Pancreas (tissue), 10 donors: ENCODE data around the gene RALY. TPM values are rescaled to one million over a fixed set of nuclear protein-coding genes. Genes with fewer than 3 reads are reported as not detected.

Experiments
- ATAC-seq, 4 donors: fragments of 200-7000 bp; cut with Tn5 transposase; one replicate each; pipeline versions ENCODE4 v1.8.0 to v1.9.1; 2020; ENCODE audit warnings: mild to moderate bottlenecking in 4 of 4, moderate library complexity in 4 of 4
- DNase-seq, 6 donors: peaks; one replicate each; pipeline ENCODE4 v3.0.0-alpha.2; 2020
- FAIRE-seq: peaks from 2 replicates; lab custom pipeline; 2012; peaks lifted over from hg19 to GRCh38; lab: Jason Lieb, UNC
- H3K27ac ChIP-seq, 4 donors: fragments of 200-600 bp; sonication (generic); 1 replicate in 3 of 4; 2 replicates in 1 of 4; pipeline versions ENCODE4 v1.5.0 to v1.8.0; 2020
- H3K27me3 ChIP-seq, 4 donors: fragments of 200-600 bp; one replicate each; pipeline ENCODE4 v1.8.0; 2021
- H3K36me3 ChIP-seq, 3 donors: fragments of 200-600 bp; sonication (generic) in 1 of 3; one replicate each; pipeline versions ENCODE4 v1.5.0 to v1.8.0; 2020 to 2021
- H3K4me1 ChIP-seq, 3 donors: fragments of 200-600 bp; one replicate each; pipeline ENCODE4 v1.8.0; 2021
- H3K4me3 ChIP-seq, 4 donors: fragments of 200-600 bp; sonication (generic) in 2 of 4; one replicate each; pipeline versions ENCODE4 v1.5.0 to v1.8.0; 2020 to 2021
- H3K9me3 ChIP-seq, 4 donors: fragments of 200-600 bp; one replicate each; pipeline ENCODE4 v1.8.0; 2021
- CTCF ChIP-seq, 4 donors: fragments of 200-600 bp; sonication (generic) in 3 of 4; IDR thresholded peaks; one replicate each; pipeline versions ENCODE4 v1.5.0 to v1.8.0; 2021; ENCODE audit warnings: antibody characterized with exemption in 4 of 4
- WGBS, 2 donors: extraction: QIAGEN DNeasy Blood & Tissue Kit; methylation state at CpG; one replicate each; pipeline ENCODE4 v1.1.7; 2013; 5-methylcytosine and 5-hydroxymethylcytosine counted together
- intact Hi-C, 3 donors: fragments of 100-400 bp; cut with DNase I; formaldehyde crosslinking; loops; one replicate each; pipeline versions ENCODE4 v1.11.1 to v1.14.2; 2022
- polyA plus RNA-seq, 2 donors: library from polyadenylated mRNA; stranded (reverse); fragments of 200-250 nt; gene quantifications; one replicate each; pipeline ENCODE4 v1.2.3, GENCODE V29; 2013
- total RNA-seq, 6 donors: library from RNA; stranded (reverse); fragmentation: NEBNext Ultra II Directional in 4 of 6; extraction: Animal tissue kit (Norgen Biotek cat#: 25700) in 4 of 6; gene quantifications; one replicate each; pipeline versions ENCODE4 v1.2.1 to v1.2.4, GENCODE V29; 2021 to 2023
- donor health status: healthy with polysubstance abuse.
- donor health status: DM: no; HTN: no; CAD: no; lungs with moderate emphysema.
- donor health status: DM: no; HTN: no; CAD: no.
- donor health status: control.
- donor health status: control.
- donor health status: Bipolar disorder and iron deficiency.
- donor health status: DM: yes; HTN: yes; CAD: no.
- donor health status: DM: no; HTN: no; CAD: no.
- donor health status: DM: no; HTN: no; CAD: no.
- donor health status: DM: yes; HTN: yes; CAD: no.

The RALY gene
- total and polyA plus RNA-seq, 8 donors = 30.0 to 60.4 (median 44.3) TPM

DNA sequence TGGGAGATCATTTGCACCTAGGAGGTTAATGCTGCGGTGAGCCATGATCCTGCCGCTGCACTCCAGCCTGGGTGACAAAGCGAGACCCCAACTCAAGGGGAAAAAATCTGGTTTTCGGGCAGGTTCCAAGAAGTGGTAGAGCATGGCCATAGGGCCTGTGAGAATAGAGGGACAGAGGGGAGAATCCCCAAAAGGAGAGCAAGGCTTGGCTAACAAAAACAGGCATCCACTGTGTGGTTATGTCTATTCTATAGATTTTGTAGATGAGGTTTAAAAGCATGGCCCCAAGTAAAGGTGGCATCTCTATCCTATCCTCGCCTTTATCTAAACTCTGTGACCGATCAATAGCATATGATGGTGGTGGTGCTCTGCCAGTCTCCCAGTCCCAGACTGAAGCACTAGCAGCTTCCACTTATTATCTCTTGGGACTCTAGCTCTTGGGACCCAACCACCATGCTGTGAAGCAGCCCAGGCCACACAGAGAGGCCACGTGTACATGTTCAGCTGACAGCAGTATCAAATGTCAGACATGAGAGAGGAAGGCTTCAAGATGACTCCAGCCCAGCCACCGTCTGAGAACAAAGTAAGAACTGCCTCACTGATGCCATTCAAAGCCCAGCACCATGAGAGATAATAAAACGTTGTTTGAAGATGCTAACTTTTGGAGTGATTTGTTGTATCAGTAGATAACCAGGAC, 90.7 kb downstream of the RALY start:
- peaks cover 0 to 9% (median 0%) of the 10 kb centered on the region in 3 donors for H3K36me3 ChIP-seq
- WGBS, 2 donors = 84% methylated on average over 9 of the region's 9 CpGs
- DNase-seq = no peak
- ATAC-seq = no peak
- no peaks in the 10 kb centered on the region for H3K9me3 ChIP-seq
- peaks cover 0 to 8% (median 0%) of the 10 kb centered on the region in 3 donors for H3K4me1 ChIP-seq
- no peak for FAIRE-seq
- intact Hi-C loops = no loop called here
- no peak overlapping the region for H3K27ac ChIP-seq
- H3K27me3 ChIP-seq = no peaks in the 10 kb centered on the region
- TF ChIP-seq CTCF (IDR thresholded peaks at IDR 0.05) = no peak
- no peak overlapping the region for H3K4me3 ChIP-seq

GRCh38 chr20:34085544-34086040, 91.9 kb downstream of the RALY start:
- H3K4me3 ChIP-seq = no peak overlapping the region
- no peaks in the 10 kb centered on the region for H3K9me3 ChIP-seq
- DNase-seq = no peak
- H3K27me3 ChIP-seq = no peaks in the 10 kb centered on the region
- no peak for FAIRE-seq
- ATAC-seq = no peak
- no peak for TF ChIP-seq CTCF (IDR thresholded peaks at IDR 0.05)
- peaks cover 0 to 16% (median 0%) of the 10 kb centered on the region in 3 donors for H3K4me1 ChIP-seq
- no peak overlapping the region for H3K27ac ChIP-seq
- intact Hi-C loops = no loop called here
- H3K36me3 ChIP-seq = peaks cover 0 to 17% (median 0%) of the 10 kb centered on the region in 3 donors
- 87 to 92% methylated on average over 5 of the region's 5 CpGs for WGBS, 2 donors

DNA sequence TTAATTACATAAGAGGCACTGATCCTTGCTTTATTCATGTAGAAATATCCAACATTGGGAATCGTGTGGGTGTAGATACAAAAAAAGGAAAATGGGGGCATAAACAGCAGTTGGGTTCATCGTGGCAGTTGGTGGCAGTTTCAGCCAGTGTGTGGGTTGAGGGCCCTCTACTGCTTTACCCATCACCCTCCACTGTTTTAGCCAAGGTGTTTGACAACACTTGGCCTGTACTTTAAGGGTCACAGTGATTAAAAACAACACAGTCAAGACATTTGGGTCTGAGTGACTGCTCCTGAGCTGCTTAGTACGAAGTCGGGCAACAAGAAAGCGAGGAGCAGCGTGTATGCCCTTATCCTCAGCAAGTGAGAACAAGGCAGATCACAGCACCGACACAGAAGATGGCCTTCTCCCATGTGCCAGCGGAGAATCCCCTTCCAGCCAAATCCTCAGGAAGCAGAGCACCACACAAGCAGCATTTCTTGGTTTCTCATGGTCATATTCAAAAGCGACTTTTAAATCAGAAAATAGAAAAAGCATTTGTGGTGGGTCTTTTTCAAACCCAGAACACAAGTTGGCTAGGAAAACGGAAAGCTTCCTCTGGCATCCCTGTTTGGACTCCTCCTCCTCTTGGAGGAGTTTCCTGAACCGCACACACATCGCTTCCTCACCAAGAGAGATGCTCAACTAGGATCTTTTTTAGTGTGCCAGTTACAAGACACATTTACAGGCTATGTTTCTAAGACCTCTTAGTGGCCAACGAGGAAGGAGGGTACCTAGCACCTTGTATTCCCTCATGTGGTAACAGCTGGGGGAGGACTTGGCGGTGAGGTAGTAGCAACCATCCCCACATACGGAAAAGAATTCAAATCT, 94.8 kb downstream of the RALY start:
- DNase-seq = no peak
- ATAC-seq = no peak
- Histone ChIP-seq H3K27ac (no peak overlapping the region), H3K36me3 (peaks cover 0 to 25% (median 0%) of the 10 kb centered on the region in 3 donors), H3K4me1 (peaks cover 0 to 8% (median 0%) of the 10 kb centered on the region in 3 donors), H3K4me3 (no peak overlapping the region), H3K27me3 (no peaks in the 10 kb centered on the region), H3K9me3 (no peaks in the 10 kb centered on the region)
- TF ChIP-seq CTCF (IDR thresholded peaks at IDR 0.05) = no peak
- FAIRE-seq = no peak
- 87 to 89% methylated on average over 15 of the region's 15 CpGs for WGBS, 2 donors
- intact Hi-C loops = no loop called here

GRCh38 chr20:34089175-34089479, 95.4 kb downstream of the RALY start:
- TF ChIP-seq CTCF (IDR thresholded peaks at IDR 0.05) = no peak
- no peak for FAIRE-seq
- peaks cover 0 to 30% (median under 1%) of the 10 kb centered on the region in 3 donors for H3K36me3 ChIP-seq
- H3K9me3 ChIP-seq = no peaks in the 10 kb centered on the region
- H3K4me1 ChIP-seq = peaks cover 0 to 8% (median 0%) of the 10 kb centered on the region in 3 donors
- intact Hi-C loops = no loop called here
- H3K27me3 ChIP-seq = no peaks in the 10 kb centered on the region
- 90 to 98% methylated on average over 2 to 5 of the region's 5 CpGs for WGBS, 2 donors
- ATAC-seq = no peak
- DNase-seq = no peak
- H3K4me3 ChIP-seq = no peak overlapping the region
- no peak overlapping the region for H3K27ac ChIP-seq
